Hepatocyte (in vitro differentiated cells): Measurements from ENCODE around the gene DGKZ.

ENCODE experiments used
- CTCF ChIP-seq: fragments of 200-600 bp; sonication (generic); IDR thresholded peaks from 2 replicates; pipeline ENCODE4 v1.5.1; 2016; ENCODE audit warnings: antibody characterized with exemption, mild to moderate bottlenecking; ENCODE audit not compliant: poor library complexity
- EZH2 ChIP-seq: fragments of 200-600 bp; sonication (generic); IDR thresholded peaks from 2 replicates; pipeline ENCODE4 v1.6.1; 2016; ENCODE audit warnings: antibody characterized with exemption, mild to moderate bottlenecking, borderline replicate concordance

DNA sequence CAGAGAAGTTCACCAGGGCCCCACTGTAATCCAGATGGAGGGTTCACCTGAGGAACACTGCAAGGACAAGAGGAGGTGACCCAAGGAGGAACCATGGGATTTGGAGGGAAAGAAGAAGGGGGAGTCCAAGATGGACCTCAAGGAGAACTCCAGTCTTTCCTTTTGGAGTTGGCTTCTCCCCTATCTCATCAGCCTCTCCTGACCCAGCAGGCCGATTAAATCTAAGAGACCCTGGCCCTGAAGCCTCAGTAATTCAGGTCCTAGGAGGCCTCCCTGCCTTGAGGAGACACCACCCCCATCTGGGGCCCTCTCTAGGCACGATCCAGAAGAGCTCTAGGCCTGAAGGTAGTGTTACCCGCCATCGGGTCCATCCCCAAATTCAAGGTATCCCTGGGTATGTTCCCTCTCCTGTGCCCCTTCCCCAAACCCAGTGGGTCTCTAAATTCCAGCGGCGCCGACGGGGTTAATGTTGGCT is 15.1 kb upstream of the DGKZ start:
- no peak for TF ChIP-seq CTCF
- TF ChIP-seq EZH2: no peak
